Uterus (tissue), 4 donors: ENCODE data around the gene ATP10A. TPM values are rescaled to one million over a fixed set of nuclear protein-coding genes. Genes with fewer than 3 reads are reported as not detected.

Experiments used
- DNase-seq, 2 donors: peaks; one replicate each; pipeline ENCODE4 v3.0.0-alpha.2; 2019 to 2020
- H3K27ac ChIP-seq, 2 donors: fragments of 200-600 bp; sonication (generic); 1 replicate in 1 of 2; 2 replicates in 1 of 2; pipeline ENCODE4 v1.5.1; 2016 to 2018
- H3K27me3 ChIP-seq, 2 donors: fragments of 200-600 bp; sonication (generic); one replicate each; pipeline ENCODE4 v1.5.1; 2018 to 2019; ENCODE audit warnings: control low read depth in 1 of 2
- H3K36me3 ChIP-seq, 2 donors: fragments of 200-600 bp; sonication (generic); one replicate each; pipeline ENCODE4 v1.5.1; 2019; ENCODE audit warnings: control low read depth in 1 of 2
- H3K4me1 ChIP-seq, 2 donors: fragments of 200-600 bp; sonication (generic); one replicate each; pipeline ENCODE4 v1.5.1; 2018 to 2019; ENCODE audit warnings: control low read depth in 1 of 2
- H3K4me3 ChIP-seq, 2 donors: fragments of 200-600 bp; sonication (generic); 1 replicate in 1 of 2; 2 replicates in 1 of 2; pipeline ENCODE4 v1.5.1; 2018 to 2019; ENCODE audit warnings: mild to moderate bottlenecking in 1 of 2
- H3K9me3 ChIP-seq, 2 donors: fragments of 200-600 bp; sonication (generic); one replicate each; pipeline ENCODE4 v1.5.1; 2019; ENCODE audit warnings: control low read depth in 1 of 2
- CTCF ChIP-seq, 4 experiments: fragments of 200-600 bp in 2 of 4; fragments of 450-650 bp in 2 of 4; sonication (generic) in 2 of 4; IDR thresholded peaks; one replicate each; pipeline ENCODE4 v1.5.1; 2016 to 2019; ENCODE audit warnings: antibody characterized with exemption in 4 of 4, mild to moderate bottlenecking in 2 of 4, moderate library complexity in 1 of 4
- POLR2A ChIP-seq, 2 donors: fragments of 450-650 bp; IDR thresholded peaks; one replicate each; pipeline ENCODE4 v1.6.1; 2016; ENCODE audit warnings: antibody characterized with exemption in 2 of 2, mild to moderate bottlenecking in 1 of 2, moderate library complexity in 1 of 2
- intact Hi-C: fragments of 100-400 bp; cut with DNase I; formaldehyde crosslinking; loops from one replicate; pipeline ENCODE4 v1.15.1; 2023; ENCODE audit warnings: low total_unique reads
- total RNA-seq, 4 donors: library from RNA; depleted of rRNA in 3 of 4; stranded (reverse); fragments of >200 nt in 3 of 4; gene quantifications; one replicate each; pipeline versions ENCODE4 v1.1.0 to v1.2.4, GENCODE V29; 2014 to 2023
- donor health status: DM: yes; HTN: yes; CAD: no.

The ATP10A gene
- total RNA-seq, 4 donors from 2014 or later, result 0.29 to 3.8 (median 2.5) TPM

GRCh38 chr15:25736461-25736860, 126.7 kb downstream of the ATP10A start:
- H3K27ac ChIP-seq, result no peak overlapping the region
- no peaks in the 10 kb centered on the region for H3K4me1 ChIP-seq
- H3K9me3 ChIP-seq, result no peaks in the 10 kb centered on the region
- TF ChIP-seq CTCF (IDR thresholded peaks at IDR 0.05), result no peak
- no peak for TF ChIP-seq POLR2A (IDR thresholded peaks at IDR 0.05)
- intact Hi-C loops, result loop anchor here (10.0 kb wide), 1 partner anchor 62 kb away; no protein-coding TSS in a partner anchor
- H3K36me3 ChIP-seq, result no peaks in the 10 kb centered on the region
- DNase-seq, result no peak
- no peak overlapping the region for H3K4me3 ChIP-seq
- no peaks in the 10 kb centered on the region for H3K27me3 ChIP-seq

GRCh38 chr15:25735550-25736384, 127.4 kb downstream of the ATP10A start:
- H3K4me1 ChIP-seq, result no peaks in the 10 kb centered on the region
- intact Hi-C loops, result loop anchor here (10.0 kb wide), 1 partner anchor 61 kb away; no protein-coding TSS in a partner anchor

GRCh38 chr15:25734680-25735355, 128.3 kb downstream of the ATP10A start:
- Histone ChIP-seq H3K4me3 (no peak overlapping the region), H3K4me1 (no peaks in the 10 kb centered on the region), H3K36me3 (no peaks in the 10 kb centered on the region), H3K27me3 (no peaks in the 10 kb centered on the region), H3K27ac (no peak overlapping the region), H3K9me3 (no peaks in the 10 kb centered on the region)
- no peak for DNase-seq
- TF ChIP-seq CTCF (IDR thresholded peaks at IDR 0.05) (no peak), POLR2A (IDR thresholded peaks at IDR 0.05) (no peak)
- intact Hi-C loops, result loop anchor here (10.0 kb wide), 1 partner anchor 60 kb away; no protein-coding TSS in a partner anchor

More at GRCh38 chr15:25735550-25736384, 127.4 kb downstream of the ATP10A start:
- Histone ChIP-seq H3K9me3 (no peaks in the 10 kb centered on the region), H3K4me3 (no peak overlapping the region), H3K36me3 (no peaks in the 10 kb centered on the region), H3K27me3 (no peaks in the 10 kb centered on the region), H3K27ac (no peak overlapping the region)
- DNase-seq, result no peak
- TF ChIP-seq CTCF (IDR thresholded peaks at IDR 0.05) (no peak), POLR2A (IDR thresholded peaks at IDR 0.05) (no peak)

GRCh38 chr15:25733856-25734679, 129.1 kb downstream of the ATP10A start:
- H3K27ac ChIP-seq, result no peak overlapping the region
- no peak for DNase-seq
- no peaks in the 10 kb centered on the region for H3K27me3 ChIP-seq
- TF ChIP-seq POLR2A (IDR thresholded peaks at IDR 0.05) (no peak), CTCF (IDR thresholded peaks at IDR 0.05) (no peak)
- H3K4me3 ChIP-seq, result no peak overlapping the region
- no peaks in the 10 kb centered on the region for H3K36me3 ChIP-seq
- intact Hi-C loops, result loop anchor here (10.0 kb wide), 1 partner anchor 59 kb away; no protein-coding TSS in a partner anchor
- no peaks in the 10 kb centered on the region for H3K4me1 ChIP-seq
- H3K9me3 ChIP-seq, result no peaks in the 10 kb centered on the region
